Sigmoid colon (tissue), 4 donors: ENCODE measurements around the gene UCKL1.

ENCODE experiments used
- EP300 ChIP-seq, 4 donors: sonication (generic); formaldehyde crosslinking; IDR thresholded peaks; one replicate each; pipeline ENCODE4 v1.6.1; 2017; ENCODE audit warnings: antibody characterized with exemption in 4 of 4
- POLR2A ChIP-seq, 2 donors: fragments of 450-650 bp; IDR thresholded peaks; one replicate each; pipeline ENCODE4 v1.6.1; 2016; ENCODE audit warnings: antibody characterized with exemption in 2 of 2, mild to moderate bottlenecking in 2 of 2, moderate library complexity in 2 of 2
- TF ChIP-seq, protein P1 (sequence below), 4 experiments: fragments of 450-650 bp in 3 of 4; fragments of 200-600 bp in 1 of 4; IDR thresholded peaks; one replicate each; pipeline ENCODE4 v1.5.1; 2016 to 2019; ENCODE audit warnings: antibody characterized with exemption in 4 of 4, mild to moderate bottlenecking in 3 of 4, moderate library complexity in 2 of 4

DNA sequence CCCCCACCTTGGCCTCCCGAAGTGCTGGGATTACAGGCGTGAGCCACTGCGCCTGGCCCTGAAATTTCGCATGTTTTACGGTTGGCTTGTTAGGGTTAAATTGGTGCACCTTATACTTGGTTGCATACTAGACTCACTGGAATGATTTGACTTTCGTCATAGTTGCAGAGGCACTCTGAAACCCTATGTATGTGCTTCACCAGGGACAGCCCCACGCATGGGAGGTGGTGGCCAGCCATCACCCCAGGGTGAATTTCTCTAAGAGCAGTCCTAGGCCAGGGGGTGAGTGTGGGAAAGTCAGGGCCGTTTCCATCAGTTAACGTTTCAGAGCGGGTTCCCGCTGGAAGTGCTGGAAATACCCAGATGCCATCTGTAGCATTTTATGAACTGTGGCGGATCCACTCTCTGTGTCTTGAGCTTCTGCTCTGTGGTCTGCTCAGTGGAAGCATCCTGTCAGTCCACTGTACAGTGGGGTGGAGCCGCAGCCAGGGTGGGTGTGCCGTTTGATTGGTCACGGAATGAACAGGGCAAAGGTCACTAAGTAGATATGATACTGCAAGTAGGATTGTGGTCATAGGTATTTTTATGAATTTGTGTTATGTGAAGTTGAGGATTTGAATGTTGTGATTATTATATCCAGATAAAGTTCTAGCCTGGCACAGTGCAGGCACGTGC is 48.1 kb downstream of the UCKL1 start:
- TF ChIP-seq, protein P1, sequence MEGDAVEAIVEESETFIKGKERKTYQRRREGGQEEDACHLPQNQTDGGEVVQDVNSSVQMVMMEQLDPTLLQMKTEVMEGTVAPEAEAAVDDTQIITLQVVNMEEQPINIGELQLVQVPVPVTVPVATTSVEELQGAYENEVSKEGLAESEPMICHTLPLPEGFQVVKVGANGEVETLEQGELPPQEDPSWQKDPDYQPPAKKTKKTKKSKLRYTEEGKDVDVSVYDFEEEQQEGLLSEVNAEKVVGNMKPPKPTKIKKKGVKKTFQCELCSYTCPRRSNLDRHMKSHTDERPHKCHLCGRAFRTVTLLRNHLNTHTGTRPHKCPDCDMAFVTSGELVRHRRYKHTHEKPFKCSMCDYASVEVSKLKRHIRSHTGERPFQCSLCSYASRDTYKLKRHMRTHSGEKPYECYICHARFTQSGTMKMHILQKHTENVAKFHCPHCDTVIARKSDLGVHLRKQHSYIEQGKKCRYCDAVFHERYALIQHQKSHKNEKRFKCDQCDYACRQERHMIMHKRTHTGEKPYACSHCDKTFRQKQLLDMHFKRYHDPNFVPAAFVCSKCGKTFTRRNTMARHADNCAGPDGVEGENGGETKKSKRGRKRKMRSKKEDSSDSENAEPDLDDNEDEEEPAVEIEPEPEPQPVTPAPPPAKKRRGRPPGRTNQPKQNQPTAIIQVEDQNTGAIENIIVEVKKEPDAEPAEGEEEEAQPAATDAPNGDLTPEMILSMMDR (IDR thresholded peaks at IDR 0.05): no peak
- TF ChIP-seq POLR2A (IDR thresholded peaks at IDR 0.05) (no peak), EP300 (IDR thresholded peaks at IDR 0.05) (no peak)
